ENCODE measurements around the gene ZNF641. TPM values are rescaled to one million over a fixed set of nuclear protein-coding genes. Genes with fewer than 3 reads are reported as not detected.
A peak's percentile ranks its signal among the peaks of the same experiment; 100 is the strongest.

Gene ZNF641
- 7.8 TPM for total RNA-seq

DNA sequence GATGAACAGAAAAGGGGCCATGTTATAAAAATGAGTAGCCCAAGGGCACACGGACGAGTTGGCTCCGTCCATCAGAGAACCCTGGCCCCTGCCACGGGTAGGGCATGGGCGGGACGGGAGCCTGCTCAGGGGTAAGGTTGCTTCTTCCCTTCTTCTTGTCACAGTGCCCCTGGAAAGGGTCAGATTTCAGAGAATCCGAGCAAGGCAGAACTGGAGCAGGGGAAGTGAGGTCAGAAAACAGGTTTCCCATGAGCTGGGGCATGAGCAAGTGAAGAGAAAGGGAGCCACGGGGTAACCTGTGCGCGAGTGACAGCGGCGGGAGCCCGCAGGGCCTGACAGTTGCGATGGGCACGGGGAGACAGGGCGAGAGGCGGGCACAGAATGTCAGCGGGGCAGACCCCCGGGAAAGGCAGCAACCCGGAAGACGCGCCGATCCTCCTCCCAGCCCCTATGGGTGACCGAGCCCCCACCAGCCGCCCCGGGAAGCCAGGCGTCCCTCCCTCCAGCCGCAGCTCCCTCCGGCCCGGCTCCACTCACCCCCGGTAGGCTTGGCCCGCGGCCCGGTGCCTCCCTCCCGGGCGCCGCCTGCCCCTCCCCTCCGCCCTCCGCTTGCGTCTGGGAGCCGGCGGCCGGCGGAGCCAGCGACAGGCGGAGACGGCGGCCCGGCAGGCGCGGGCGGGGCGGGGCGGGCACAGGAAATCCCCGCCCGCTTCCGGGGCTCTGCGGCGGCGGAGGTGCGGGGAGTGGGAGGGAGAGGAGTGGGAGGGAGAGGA is at the start of gene ZNF641:
Gene ZNF641 (minus strand): TSS at position 671 of the 773 bp plus-strand sequence. CDS start 2,829 bp downstream, outside the sequence.
- DNase-seq (ENCODE audit: low spot score), result peak; percentile 91
- ATAC-seq, result peak; percentile 94

DNA sequence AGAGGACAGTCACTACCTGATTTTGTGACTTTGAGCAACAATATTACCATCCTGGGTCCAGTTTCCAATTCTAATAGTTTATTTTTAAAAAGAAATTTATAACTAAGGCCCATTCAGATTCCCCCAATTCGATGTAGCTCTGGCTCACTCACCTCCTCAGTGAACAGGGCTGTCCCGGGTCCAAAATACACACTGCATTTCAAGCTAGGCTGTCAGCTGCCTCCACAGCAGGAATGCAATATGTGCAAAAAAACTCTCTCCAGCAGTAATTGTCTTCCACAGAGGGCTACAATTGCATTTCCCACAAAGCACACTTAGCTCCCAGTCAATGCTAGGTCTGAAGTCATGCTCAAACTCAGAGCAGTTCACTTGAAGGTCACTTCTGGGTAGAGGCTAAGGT is 39.3 kb upstream of the ZNF641 start:
- ATAC-seq, result no peak
- DNase-seq (ENCODE audit: low spot score), result no peak

DNA sequence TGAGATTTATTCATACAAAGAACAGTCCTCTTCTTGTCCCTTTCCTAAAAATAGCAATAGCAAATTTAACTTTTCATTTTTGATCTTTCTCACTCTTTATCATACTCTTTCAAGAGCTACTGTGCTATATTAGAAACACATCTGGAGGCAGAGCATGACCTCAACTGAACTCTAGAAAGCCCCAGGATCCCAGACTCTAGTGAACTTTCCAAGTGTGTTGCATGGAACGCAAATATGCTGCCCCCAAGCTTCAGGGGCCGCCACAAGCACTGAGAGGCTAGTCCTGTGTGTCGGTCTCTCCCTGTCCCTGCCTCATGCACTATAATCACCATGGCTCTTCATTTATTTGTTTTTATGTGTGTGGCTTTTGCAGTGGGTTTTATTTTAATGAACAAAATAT is 38.7 kb upstream of the ZNF641 start:
- ATAC-seq (no peak), DNase-seq (ENCODE audit: low spot score) (no peak)

- DNase-seq (ENCODE audit: low spot score) (no peak), ATAC-seq (no peak)
Measured at GRCh38 chr12:48388938-48389337, 38.2 kb upstream of the ZNF641 start.

DNA sequence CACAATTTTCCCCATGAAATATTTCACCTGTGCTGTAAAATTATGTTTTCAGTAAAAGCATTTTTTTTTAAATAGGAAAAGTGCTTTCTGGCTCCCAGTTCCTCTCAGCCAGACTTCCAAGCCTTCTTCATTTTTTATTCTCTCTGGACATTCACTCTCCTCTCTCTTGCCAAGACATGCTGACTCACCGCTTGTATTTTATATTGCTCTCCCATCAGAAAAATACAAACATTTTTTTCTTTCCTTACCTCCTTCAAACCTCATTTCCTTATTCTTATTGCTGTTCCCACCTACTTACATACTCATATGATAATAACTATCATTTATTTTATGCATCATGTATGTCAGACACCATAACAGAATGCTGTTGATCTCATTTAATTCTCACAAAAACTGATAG is 37.7 kb upstream of the ZNF641 start:
- DNase-seq (ENCODE audit: low spot score), result no peak
- no peak for ATAC-seq

- ATAC-seq, result no peak
Measured at GRCh38 chr12:48380596-48380995, 29.9 kb upstream of the ZNF641 start.

DNA sequence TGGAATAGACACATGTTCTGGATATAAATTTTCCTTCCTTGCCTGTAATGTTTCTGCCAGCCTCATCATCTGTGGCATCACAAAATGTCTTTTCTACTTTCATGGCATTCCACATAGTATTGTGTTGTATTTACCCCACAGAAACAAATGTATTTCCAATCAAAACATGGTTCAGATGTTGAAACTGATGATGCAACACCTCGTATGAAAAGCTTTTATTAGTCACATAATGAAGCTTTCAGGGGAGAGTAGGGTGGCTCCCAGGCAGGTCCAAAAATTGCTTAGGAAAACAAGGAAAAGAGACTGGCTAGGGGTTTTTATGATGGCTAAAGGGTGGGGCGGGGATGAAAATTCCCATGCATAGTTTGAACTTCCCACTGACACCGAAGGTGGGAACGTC is 29.1 kb upstream of the ZNF641 start:
- ATAC-seq, result no peak

More at GRCh38 chr12:48380596-48380995, 29.9 kb upstream of the ZNF641 start:
- no peak for DNase-seq (ENCODE audit: low spot score)

DNA sequence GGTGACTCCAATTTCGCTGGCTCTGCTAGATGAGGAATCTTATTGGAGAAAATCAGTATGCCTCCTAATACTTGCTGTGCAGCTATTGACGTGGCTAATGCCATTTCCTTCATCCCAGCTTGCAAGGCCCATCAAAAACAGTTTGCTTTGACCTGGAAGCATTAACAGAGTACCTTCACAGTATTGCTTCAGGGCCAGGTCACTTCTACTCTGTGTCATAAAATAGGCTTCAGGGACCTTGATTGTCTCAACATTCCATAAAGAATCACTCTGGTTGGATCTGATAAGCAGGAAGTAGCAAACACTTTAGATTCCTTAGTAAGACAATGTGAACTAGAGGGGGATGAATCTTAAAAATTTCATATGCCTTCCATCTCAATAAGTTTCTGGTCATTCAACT is 26.9 kb upstream of the ZNF641 start:
- DNase-seq (ENCODE audit: low spot score), result no peak
- no peak for ATAC-seq

More for the DNA sequence above, 29.1 kb upstream of the ZNF641 start:
- DNase-seq (ENCODE audit: low spot score), result no peak

DNA sequence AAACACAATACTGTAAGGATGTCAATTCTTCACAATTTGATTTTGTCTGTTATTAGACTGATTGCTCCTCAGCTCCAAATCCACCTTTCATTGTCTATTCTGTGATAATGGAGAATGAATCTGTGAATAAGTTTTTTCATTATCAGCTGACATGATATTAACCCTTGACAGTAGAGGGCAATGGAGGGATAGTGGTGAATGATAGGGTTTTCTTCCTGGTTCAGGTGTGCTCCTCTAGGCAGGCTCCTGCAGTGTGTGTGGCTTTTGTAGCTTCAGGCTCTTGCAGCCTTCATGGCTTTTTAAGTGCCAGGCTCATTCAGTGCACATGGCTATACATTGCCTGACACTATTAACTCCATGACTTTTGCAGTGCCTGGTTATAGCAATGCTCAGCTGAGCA is 23.4 kb upstream of the ZNF641 start:
- DNase-seq (ENCODE audit: low spot score) (no peak), ATAC-seq (no peak)

DNA sequence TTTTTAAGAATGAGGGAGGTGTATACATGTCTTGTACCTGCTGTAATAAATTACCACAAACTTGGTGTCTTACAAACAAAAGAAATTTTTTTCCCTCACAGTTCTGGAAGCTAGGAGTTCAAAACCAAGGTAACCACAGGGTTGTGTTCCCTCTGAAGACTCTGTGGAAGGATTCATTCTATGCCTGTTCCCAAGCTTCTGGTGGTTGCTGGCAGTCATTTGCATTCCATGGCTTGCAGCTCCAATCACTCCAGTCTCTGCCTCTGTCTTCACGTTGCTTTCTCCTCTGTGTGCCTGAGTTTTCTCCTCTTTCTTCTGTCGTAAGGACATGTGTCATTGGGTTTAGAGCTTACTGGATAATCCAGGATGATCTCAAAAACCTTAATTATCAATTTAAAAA is 15.4 kb upstream of the ZNF641 start:
- DNase-seq (ENCODE audit: low spot score) (no peak), ATAC-seq (no peak)

GRCh38 chr12:48361664-48362339 is 11.1 kb upstream of the ZNF641 start:
- DNase-seq (ENCODE audit: low spot score) (no peak), ATAC-seq (no peak)

DNA sequence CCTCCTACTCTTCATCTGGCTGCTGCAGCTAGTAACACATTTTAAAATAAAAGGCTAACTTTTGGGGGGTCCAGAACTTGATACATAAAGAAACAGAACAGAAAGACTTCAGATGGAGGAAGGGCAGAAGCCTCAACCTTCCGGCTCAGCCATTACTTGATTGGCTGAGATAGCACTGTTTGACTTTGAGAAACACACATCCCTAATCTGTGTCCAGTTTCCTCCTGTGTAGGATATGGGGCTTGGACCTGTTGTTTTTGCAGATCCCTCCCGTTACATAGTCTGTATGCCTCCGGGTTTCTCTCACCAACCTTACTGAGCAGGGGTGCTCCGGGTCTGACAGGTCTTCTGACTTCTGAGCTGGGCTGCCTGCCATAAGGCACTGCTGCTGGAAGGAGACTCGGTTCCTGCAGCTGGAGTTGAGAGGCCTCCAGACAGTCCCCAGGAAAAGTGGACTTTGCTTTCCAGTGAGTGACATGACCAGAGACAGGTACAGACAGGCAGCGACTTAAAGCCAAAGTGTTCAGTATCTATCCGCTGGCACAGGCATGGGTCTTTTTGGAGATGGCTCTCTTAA is 8.3 kb upstream of the ZNF641 start:
- DNase-seq (ENCODE audit: low spot score) (no peak), ATAC-seq (peak; percentile 23)

GRCh38 chr12:48356041-48356768 is 5.5 kb upstream of the ZNF641 start:
- no peak for ATAC-seq
- no peak for DNase-seq (ENCODE audit: low spot score)

DNA sequence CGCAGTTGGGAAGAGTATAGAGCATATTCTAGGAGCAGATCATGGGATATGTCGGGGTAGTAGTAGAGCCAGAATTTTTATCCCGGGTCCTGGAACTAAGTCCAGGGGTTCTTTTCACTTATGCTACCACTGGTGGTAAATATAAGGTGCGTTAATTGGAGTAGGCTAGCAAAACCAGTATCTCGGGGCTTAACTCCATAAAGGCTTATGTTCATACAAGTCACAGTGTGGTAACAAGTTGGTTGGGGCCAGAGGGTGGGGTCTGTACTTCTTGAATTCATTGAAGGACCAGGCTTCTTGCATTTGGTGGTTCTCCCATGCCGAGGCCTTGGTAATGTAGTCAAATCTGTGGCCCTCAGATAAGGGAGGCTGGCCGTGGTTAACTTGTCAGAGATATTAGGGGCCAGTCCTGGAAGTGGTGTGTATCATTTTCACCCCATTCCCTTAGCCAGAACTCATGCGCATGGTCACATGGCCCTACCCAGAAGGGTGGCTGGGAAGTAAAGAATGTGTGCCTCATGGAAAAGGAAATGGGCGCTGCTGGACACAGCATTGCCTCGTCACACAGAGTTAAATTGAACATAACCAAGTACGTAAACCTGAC is 1.5 kb upstream of the ZNF641 start:
- ATAC-seq (no peak), DNase-seq (ENCODE audit: low spot score) (no peak)

DNA sequence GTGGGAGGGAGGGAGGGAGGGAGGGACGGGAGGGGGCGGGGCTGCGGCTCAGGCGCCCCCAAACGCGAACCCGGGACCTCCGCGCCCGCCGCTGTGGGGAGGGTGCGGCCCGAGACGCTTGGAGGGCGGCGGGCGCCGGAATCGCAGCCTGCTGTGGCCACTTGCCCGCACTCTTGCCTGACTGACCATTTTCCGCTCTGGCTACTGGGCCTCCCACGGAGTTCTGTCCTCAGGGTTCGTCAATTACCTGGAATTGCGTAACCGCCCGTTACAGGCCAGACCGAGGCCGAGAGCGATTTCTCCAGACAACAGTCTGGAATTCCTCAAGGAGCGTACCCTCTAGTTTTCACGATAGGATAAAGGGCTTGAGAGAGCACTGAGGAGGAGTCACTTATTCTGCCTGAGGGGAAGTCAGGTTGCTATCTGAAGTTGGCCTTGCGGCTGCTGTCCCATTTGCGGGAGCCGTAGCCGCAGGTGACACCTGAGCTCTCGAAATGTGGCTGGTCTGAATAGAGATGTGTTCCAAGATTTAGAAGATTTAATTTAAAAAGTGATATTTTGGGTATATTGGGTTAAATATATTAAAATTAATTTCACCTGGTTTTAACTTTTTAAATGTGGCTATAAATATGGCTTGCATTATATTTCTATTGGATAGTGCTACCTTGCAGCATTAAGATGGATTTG is 446 bp upstream of the ZNF641 start:
- peak; percentile 88 for DNase-seq (ENCODE audit: low spot score)

GRCh38 chr12:48349471-48349870 is 1.2 kb downstream of the ZNF641 start:
- DNase-seq (ENCODE audit: low spot score) (no peak), ATAC-seq (no peak)

More for the DNA sequence above, 446 bp upstream of the ZNF641 start:
- ATAC-seq, result peak; percentile 75

DNA sequence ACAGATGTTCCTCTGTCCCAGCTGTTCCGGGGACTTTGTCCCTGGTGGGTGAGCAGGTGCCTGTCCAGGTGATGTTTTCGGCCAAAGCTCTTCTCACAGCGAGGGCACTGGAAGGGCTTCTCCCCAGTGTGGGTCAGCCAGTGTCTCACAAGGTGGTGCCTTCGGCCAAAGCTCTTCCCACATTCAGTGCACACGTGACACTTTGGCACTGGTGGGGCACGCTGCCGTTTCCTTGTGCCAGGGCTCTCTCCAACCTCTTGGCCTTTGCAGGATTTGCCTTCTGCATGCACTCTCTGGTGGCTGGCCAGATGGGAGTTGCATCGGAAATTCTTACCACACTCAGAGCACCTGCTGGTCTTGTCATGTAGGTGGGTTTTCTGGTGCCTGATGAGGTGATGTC is 7.7 kb downstream of the ZNF641 start:
- DNase-seq (ENCODE audit: low spot score), result no peak
- no peak for ATAC-seq

DNA sequence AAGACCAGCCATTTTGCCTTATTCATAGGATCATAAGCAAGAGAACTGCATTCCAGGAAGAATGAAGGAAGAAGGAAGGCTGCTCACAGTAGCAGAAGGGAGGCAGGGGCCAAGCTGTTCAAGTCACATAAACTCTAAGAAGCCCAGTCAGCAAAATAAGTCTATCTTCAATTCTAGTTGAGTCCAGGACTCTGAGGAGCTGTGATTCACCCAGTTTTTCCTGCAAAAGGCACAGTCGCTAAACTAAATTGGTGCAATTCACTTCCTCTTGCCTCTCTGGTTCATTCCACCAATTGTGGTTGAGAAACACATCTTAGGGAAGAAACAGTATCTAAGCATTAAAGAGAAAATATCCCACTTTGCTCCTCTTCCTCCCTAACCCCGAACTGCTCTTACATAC is 9.8 kb downstream of the ZNF641 start:
- ATAC-seq (no peak), DNase-seq (ENCODE audit: low spot score) (no peak)

DNA sequence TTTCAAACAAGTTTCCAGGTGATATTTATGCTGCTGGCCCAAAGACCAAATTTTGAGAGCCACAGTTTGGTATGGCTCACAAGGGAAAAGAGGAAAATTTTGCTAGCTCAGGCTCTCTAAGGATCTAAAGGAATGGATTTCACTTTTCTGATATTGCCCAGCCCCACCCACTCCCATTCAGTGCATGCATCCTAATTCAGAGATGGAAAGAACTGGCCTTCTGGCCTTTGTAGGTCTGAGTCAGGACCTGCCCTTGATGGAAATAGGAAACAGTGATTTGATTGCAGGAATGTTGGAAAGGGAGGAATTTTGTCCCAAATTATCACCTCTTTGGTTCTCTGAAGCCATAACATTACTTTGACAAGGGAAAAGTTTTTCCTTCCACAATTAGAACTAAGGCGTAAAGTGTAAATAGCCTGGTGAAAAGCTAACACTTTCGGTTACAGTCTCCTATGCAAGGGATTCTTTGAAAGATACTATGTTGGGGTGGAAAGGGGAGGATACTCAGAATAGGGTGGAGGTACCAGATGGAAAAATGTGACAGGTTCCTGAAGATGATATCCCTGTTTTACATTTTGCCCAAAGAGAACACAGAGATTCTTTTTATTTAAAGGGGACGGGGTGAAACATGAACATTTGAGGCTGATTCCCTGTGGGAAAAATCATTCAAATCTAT is 11.1 kb downstream of the ZNF641 start:
- ATAC-seq, result no peak
- no peak for DNase-seq (ENCODE audit: low spot score)

GRCh38 chr12:48336564-48336963 is 14.2 kb downstream of the ZNF641 start:
- ATAC-seq (no peak), DNase-seq (ENCODE audit: low spot score) (no peak)
